Lung (tissue), 12 donors: ENCODE data around the gene SND1. TPM values are rescaled to one million over a fixed set of nuclear protein-coding genes. Genes with fewer than 3 reads are reported as not detected.

Experiments
- ATAC-seq: fragments of 200-7000 bp; cut with Tn5 transposase; one replicate; pipeline ENCODE4 v1.9.1; 2020; ENCODE audit warnings: moderate number of reproducible peaks; ENCODE audit not compliant: insufficient read depth, low FRiP score
- DNase-seq, 3 donors: peaks; one replicate each; pipeline ENCODE4 v3.0.0-alpha.2; 2013 to 2017
- H3K27ac ChIP-seq, 2 donors: one replicate each; pipeline ENCODE4 v1.5.1; 2013; ENCODE audit warnings: mild to moderate bottlenecking in 2 of 2, moderate library complexity in 2 of 2, control low read depth in 1 of 2, inconsistent platforms in 1 of 2, low read depth in 1 of 2, low read length in 1 of 2
- H3K27me3 ChIP-seq, 3 donors: one replicate each; pipeline ENCODE4 v1.5.1; 2013; ENCODE audit warnings: low read length in 2 of 3; ENCODE audit not compliant: control insufficient read depth in 3 of 3, insufficient read depth in 3 of 3
- H3K36me3 ChIP-seq, 4 donors: one replicate each; pipeline ENCODE4 v1.5.1; 2013; ENCODE audit warnings: low read length in 4 of 4, mild to moderate bottlenecking in 1 of 4, moderate library complexity in 1 of 4; ENCODE audit not compliant: control insufficient read depth in 4 of 4, insufficient read depth in 4 of 4
- H3K4me1 ChIP-seq, 5 donors: one replicate each; pipeline ENCODE4 v1.5.1; 2013; ENCODE audit warnings: low read length in 5 of 5, mild to moderate bottlenecking in 2 of 5, moderate library complexity in 1 of 5; ENCODE audit not compliant: control insufficient read depth in 5 of 5, insufficient read depth in 5 of 5
- H3K4me3 ChIP-seq: one replicate; pipeline ENCODE4 v1.5.1; 2013; ENCODE audit warnings: mild to moderate bottlenecking, control low read depth, moderate library complexity
- H3K9ac ChIP-seq, 2 donors: one replicate each; pipeline ENCODE4 v1.5.1; 2013; ENCODE audit warnings: low read length in 2 of 2, control low read depth in 1 of 2; ENCODE audit not compliant: insufficient read depth in 1 of 2
- H3K9me3 ChIP-seq, 4 donors: one replicate each; pipeline ENCODE4 v1.5.1; 2013; ENCODE audit warnings: low read length in 3 of 4, mild to moderate bottlenecking in 1 of 4, moderate library complexity in 1 of 4; ENCODE audit not compliant: control insufficient read depth in 4 of 4, insufficient read depth in 3 of 4
- WGBS, 2 donors: extraction: QIAGEN DNeasy Blood & Tissue Kit; methylation state at CpG; one replicate each; pipeline ENCODE4 v1.1.7; 2013; 5-methylcytosine and 5-hydroxymethylcytosine counted together
- polyA plus RNA-seq, 2 donors: library from polyadenylated mRNA; stranded (reverse); fragments of 200-250 nt; gene quantifications; one replicate each; pipeline ENCODE4 v1.2.1, GENCODE V29; 2013
- total RNA-seq, 2 donors: library from RNA; depleted of rRNA in 1 of 2; stranded (reverse); fragments of >200 nt in 1 of 2; gene quantifications; one replicate each; pipeline ENCODE4 v1.2.1, GENCODE V29; 2014 to 2021
- TF ChIP-seq, protein P1 (sequence below): IDR thresholded peaks from 2 replicates; pipeline ENCODE4 v1.5.1; 2012; ENCODE audit warnings: mild to moderate bottlenecking; ENCODE audit errors: control extremely low read depth, extremely low read depth
- donor health status: control.
- donor health status: control.
- donor health status: Bipolar disorder and iron deficiency.
- donor health status: healthy.
- donor health status: DM: yes; HTN: yes; CAD: no.

Gene SND1
- total and polyA plus RNA-seq, 4 donors: 94.5 to 210 (median 137) TPM

DNA sequence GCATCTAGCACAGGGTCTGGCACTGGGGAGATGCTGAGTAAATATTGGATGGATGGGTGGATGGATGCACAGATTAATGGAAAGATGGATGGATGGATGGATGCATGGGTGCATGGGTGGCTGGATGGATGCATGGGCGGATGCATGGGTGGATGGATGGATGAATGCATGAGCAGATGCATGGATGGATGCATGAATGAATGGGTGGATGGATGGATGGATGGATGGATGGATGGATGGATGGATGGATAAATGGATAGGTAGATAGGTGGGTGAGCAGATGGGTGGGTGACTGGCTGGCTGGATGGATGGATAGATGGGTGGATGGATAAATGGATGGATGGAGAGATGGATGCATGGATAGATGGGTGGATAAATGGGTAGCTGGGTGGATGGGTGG is 39.7 kb upstream of the SND1 start:
- TF ChIP-seq, protein P1, sequence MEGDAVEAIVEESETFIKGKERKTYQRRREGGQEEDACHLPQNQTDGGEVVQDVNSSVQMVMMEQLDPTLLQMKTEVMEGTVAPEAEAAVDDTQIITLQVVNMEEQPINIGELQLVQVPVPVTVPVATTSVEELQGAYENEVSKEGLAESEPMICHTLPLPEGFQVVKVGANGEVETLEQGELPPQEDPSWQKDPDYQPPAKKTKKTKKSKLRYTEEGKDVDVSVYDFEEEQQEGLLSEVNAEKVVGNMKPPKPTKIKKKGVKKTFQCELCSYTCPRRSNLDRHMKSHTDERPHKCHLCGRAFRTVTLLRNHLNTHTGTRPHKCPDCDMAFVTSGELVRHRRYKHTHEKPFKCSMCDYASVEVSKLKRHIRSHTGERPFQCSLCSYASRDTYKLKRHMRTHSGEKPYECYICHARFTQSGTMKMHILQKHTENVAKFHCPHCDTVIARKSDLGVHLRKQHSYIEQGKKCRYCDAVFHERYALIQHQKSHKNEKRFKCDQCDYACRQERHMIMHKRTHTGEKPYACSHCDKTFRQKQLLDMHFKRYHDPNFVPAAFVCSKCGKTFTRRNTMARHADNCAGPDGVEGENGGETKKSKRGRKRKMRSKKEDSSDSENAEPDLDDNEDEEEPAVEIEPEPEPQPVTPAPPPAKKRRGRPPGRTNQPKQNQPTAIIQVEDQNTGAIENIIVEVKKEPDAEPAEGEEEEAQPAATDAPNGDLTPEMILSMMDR: no peak
- WGBS, 2 donors: 90 to 97% methylated on average over 1 of the region's 1 CpG
- Histone ChIP-seq H3K9me3 (peaks cover 0 to 17% (median 1%) of the 10 kb centered on the region in 4 donors), H3K27ac (no peak overlapping the region), H3K4me3 (no peak overlapping the region), H3K9ac (no peak overlapping the region), H3K4me1 (no peaks in the 10 kb centered on the region), H3K36me3 (no peaks in the 10 kb centered on the region), H3K27me3 (peaks cover 0 to 13% (median 0%) of the 10 kb centered on the region in 3 donors)
- DNase-seq (no peak), ATAC-seq (no peak)

DNA sequence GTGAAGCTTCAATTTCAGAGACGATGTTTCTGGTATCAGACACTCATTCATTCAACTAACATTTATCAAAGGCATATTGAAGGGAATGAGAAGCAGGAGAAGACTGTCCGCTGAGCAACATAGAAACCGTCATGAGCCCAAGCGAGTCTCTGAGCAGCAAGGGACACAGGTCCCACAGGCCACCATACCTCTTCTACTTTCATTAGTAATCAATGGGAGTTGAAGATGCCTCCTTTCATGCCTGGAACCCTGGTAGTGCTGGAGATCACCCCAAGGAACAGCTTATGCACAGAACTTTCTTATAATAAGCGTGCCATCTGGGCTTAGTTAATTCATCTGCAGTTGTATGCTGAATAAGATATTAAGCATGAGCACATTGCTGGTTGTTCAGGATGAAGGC is 35.3 kb upstream of the SND1 start:
- Histone ChIP-seq H3K9me3 (no peaks in the 10 kb centered on the region), H3K27me3 (peaks cover 13 to 52% (median 15%) of the 10 kb centered on the region in 3 donors), H3K36me3 (no peaks in the 10 kb centered on the region), H3K9ac (no peak overlapping the region), H3K27ac (no peak overlapping the region), H3K4me3 (no peak overlapping the region), H3K4me1 (no peaks in the 10 kb centered on the region)
- DNase-seq (no peak), ATAC-seq (no peak)
- TF ChIP-seq, protein P1: no peak
- WGBS, 2 donors: 91 to 92% methylated on average over 5 of the region's 5 CpGs

DNA sequence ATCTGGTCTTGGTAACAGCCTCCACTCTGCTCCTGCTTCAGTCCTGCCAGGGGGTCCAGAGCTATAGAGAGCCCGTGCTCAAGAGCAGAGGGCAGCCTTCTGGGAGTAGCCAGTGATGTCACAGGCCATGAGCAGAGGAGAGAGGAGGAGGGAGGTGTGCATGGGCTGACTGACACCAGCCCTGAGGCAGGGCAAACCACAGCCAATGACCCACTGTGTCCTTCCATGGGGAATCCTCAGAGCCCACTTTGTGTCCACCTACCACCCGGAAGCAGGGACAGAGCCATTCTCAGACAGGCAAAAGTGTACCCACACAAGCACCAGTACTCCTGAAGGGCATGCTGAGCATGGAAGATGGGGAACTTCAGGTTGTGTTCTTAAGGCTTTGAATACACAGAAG is 34.0 kb upstream of the SND1 start, which contains the start of gene PAX4:
Gene PAX4, minus strand, starts transcription at position 101 of the 400 bp plus-strand sequence. CDS start 2,214 bp downstream, outside the sequence.
- DNase-seq (no peak), ATAC-seq (no peak)
- 53 to 54% methylated on average over 2 of the region's 2 CpGs for WGBS, 2 donors
- no peaks in the 10 kb centered on the region for H3K4me1 ChIP-seq
- TF ChIP-seq, protein P1: no peak
- H3K27me3 ChIP-seq: peaks cover 13 to 62% (median 16%) of the 10 kb centered on the region in 3 donors
- H3K9ac ChIP-seq: no peak within 1 kb of the TSS
- H3K36me3 ChIP-seq: no peaks in the 10 kb centered on the region
- no peak within 1 kb of the TSS for H3K27ac ChIP-seq
- H3K4me3 ChIP-seq: no peak within 1 kb of the TSS
- no peaks in the 10 kb centered on the region for H3K9me3 ChIP-seq

DNA sequence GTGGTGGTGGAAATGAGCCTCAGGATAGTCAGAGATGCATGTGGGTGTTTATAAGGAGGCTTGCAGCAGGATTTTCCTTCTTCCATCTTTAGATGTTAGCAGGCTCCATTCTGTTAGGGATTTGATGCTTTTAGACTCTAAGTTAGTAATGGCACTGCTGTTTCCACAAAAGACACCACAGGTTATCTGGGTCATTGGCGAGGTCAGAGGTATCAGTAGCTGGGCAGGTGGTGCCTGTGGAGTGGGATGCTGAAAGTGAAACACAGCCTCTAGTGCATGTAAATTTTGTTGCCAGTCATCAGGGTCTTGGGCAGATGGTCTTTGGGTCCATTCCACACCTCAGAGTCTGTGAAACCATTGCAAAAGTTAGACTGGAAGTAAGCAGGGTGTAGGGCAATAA is 33.2 kb upstream of the SND1 start:
- no peak overlapping the region for H3K9ac ChIP-seq
- H3K4me1 ChIP-seq: no peaks in the 10 kb centered on the region
- TF ChIP-seq, protein P1: no peak
- whole genome bisulfite sequencing, 2 donors: 75 to 94% methylated on average over 1 of the region's 1 CpG
- no peak overlapping the region for H3K4me3 ChIP-seq
- no peaks in the 10 kb centered on the region for H3K9me3 ChIP-seq
- no peak for DNase-seq
- no peak overlapping the region for H3K27ac ChIP-seq
- H3K36me3 ChIP-seq: no peaks in the 10 kb centered on the region
- no peak for ATAC-seq
- H3K27me3 ChIP-seq: peaks cover 13 to 62% (median 16%) of the 10 kb centered on the region in 3 donors
